HL-60 (cell line): ENCODE measurements around the gene ARAP2.

Experiments
- DNase-seq, 2 experiments: peaks; one replicate each; pipeline ENCODE4 v3.0.0-alpha.2; 2010 to 2020; ENCODE audit warnings: low read depth in 1 of 2, low spot score in 1 of 2
- H3K27ac ChIP-seq: fragments of 250-450 bp; sonication (Bioruptor Pico); replicated peaks from 2 replicates; pipeline ENCODE4 v1.5.1; 2020; ENCODE audit warnings: mild to moderate bottlenecking, moderate library complexity
- H3K27me3 ChIP-seq: fragments of 250-450 bp; sonication (Bioruptor Pico); 2 replicates; pipeline ENCODE4 v1.5.1; 2021; ENCODE audit warnings: mild to moderate bottlenecking, moderate library complexity; ENCODE audit not compliant: insufficient read depth, poor library complexity, severe bottlenecking
- H3K4me3 ChIP-seq: replicated peaks from 2 replicates; pipeline ENCODE4 v1.5.1; 2011; ENCODE audit warnings: mild to moderate bottlenecking, control low read depth, low read length; ENCODE audit not compliant: insufficient read depth
- GABPA ChIP-seq: IDR thresholded peaks from 2 replicates; pipeline ENCODE4 v1.6.1; 2012; ENCODE audit warnings: low read depth
- POLR2AphosphoS5 ChIP-seq: IDR thresholded peaks from 2 replicates; pipeline ENCODE4 v1.6.1; 2012; ENCODE audit warnings: low read depth
- REST ChIP-seq: IDR thresholded peaks from 2 replicates; pipeline ENCODE4 v1.6.1; 2012; ENCODE audit warnings: low read depth; ENCODE audit not compliant: insufficient replicate concordance
- SPI1 ChIP-seq: IDR thresholded peaks from 2 replicates; pipeline ENCODE4 v1.6.1; 2012; ENCODE audit warnings: low read depth, mild to moderate bottlenecking, borderline replicate concordance
- TF ChIP-seq, protein P1 (sequence below): IDR thresholded peaks from one replicate; pipeline ENCODE4 v1.5.1; 2011; ENCODE audit warnings: low read length, control low read depth, inconsistent platforms; ENCODE audit not compliant: insufficient read depth

Gene ARAP2

GRCh38 chr4:36282503-36283030 is 38.3 kb upstream of the ARAP2 start:
- TF ChIP-seq, protein P1, sequence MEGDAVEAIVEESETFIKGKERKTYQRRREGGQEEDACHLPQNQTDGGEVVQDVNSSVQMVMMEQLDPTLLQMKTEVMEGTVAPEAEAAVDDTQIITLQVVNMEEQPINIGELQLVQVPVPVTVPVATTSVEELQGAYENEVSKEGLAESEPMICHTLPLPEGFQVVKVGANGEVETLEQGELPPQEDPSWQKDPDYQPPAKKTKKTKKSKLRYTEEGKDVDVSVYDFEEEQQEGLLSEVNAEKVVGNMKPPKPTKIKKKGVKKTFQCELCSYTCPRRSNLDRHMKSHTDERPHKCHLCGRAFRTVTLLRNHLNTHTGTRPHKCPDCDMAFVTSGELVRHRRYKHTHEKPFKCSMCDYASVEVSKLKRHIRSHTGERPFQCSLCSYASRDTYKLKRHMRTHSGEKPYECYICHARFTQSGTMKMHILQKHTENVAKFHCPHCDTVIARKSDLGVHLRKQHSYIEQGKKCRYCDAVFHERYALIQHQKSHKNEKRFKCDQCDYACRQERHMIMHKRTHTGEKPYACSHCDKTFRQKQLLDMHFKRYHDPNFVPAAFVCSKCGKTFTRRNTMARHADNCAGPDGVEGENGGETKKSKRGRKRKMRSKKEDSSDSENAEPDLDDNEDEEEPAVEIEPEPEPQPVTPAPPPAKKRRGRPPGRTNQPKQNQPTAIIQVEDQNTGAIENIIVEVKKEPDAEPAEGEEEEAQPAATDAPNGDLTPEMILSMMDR = no peak
- TF ChIP-seq GABPA (no peak), POLR2AphosphoS5 (no peak), REST (no peak), SPI1 (no peak)
- no peak overlapping the region for H3K27ac ChIP-seq
- H3K4me3 ChIP-seq = no peak overlapping the region
- DNase-seq = no peak
- H3K27me3 ChIP-seq = no peaks in the 10 kb centered on the region

GRCh38 chr4:36281384-36282106 is 37.2 kb upstream of the ARAP2 start, which contains the start of gene DTHD1:
DTHD1 (plus strand) TSS chr4:36281616; CDS start chr4:36281759, 143 bp downstream.
- TF ChIP-seq, protein P1 = no peak
- no peak for TF ChIP-seq REST
- TF ChIP-seq POLR2AphosphoS5 = no peak
- Histone ChIP-seq H3K4me3 (no peak within 1 kb of the TSS), H3K27me3 (no peaks in the 10 kb centered on the region), H3K27ac (no peak within 1 kb of the TSS)
- DNase-seq = no peak

GRCh38 chr4:36280555-36280954 is 36.2 kb upstream of the ARAP2 start:
- Histone ChIP-seq H3K4me3 (no peak overlapping the region), H3K27me3 (no peaks in the 10 kb centered on the region), H3K27ac (no peak overlapping the region)
- DNase-seq = no peak
- no peak for TF ChIP-seq POLR2AphosphoS5
- no peak for TF ChIP-seq SPI1
- no peak for TF ChIP-seq GABPA
- TF ChIP-seq, protein P1 = no peak
- TF ChIP-seq REST = no peak
